Inferior parietal cortex (tissue), 1 donor: ENCODE data around the gene MTMR12.

Experiments
- DNase-seq: peaks from one replicate; pipeline ENCODE4 v3.0.0-alpha.2; 2016; ENCODE audit errors: extremely low spot score

The MTMR12 gene

DNA sequence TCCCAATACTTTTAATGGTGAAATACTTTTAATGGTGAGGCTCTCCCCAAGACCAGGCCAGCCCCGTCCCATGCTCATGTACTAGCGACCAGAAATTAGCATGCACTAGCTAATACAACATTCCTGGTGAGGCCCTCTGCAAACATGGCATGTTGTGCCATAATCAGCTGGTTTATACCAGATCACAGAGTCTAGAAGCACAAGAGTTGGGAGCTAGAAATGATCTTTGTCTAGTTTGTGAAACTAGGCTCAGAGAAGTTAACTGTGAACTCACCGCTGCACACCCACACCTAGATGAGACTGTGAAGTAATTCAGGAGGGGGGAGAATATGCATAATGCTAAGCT, 37.4 kb downstream of the MTMR12 start:
- DNase-seq, result no peak

DNA sequence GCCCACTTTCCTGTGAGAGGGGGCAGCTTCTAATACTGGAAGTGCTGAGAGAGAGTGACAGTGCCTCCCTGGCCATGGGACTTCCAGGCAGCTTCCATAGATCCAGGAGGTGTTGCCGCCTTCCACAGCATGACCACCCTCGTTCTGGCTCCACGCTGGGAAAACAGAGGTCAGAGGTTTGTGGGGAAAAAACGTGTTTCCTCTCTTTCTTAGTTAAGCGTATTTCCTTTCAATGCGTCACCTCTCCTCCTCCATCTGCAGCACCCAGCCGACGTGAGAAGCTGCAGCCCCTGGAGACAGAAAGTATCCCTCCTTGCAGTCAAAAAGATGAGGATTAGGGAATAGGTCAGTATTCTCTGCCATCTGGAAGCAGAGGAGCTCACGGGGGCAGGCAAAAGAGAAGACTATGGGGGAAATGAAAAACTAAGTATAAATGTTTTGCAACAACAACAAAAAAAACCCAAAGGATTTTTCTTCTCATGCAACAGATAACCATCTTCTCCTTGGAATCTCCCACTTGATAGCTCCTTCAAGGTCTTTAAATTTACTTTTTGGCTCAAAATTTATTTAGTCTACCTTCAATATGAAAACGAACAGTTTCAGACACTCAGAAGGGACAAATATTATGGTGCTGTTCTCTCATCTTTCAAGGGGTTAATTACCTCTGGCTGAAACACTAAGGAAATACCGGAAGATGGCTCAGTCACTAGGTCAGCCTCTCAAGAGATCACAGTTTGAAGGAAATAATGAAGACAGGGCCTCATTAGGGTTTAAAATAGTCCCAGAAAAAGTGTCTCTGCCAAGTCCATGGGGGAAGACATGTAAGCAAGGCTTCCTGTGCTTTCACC, 38.0 kb downstream of the MTMR12 start:
- DNase-seq, result no peak

GRCh38 chr5:32273821-32274220, 38.9 kb downstream of the MTMR12 start:
- no peak for DNase-seq

DNA sequence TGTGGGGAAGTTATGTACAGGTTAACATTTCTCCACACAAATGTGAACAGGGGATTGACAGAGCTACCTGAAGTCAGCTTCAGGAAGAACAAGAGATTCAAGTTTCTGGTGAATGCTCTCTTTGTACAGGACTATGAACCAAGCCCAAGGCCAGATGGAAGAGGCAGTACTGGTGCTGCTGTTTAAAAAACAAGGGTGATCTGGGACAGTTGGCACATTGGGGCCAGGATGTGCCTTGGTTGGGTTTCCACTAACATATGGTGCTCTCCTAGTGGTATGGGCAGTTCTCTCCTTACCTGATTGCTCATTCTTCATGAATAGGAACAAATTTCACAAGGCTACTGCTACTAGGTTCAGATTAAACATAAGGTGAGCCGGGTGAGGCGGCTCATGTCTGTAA, 40.0 kb downstream of the MTMR12 start:
- DNase-seq, result no peak

GRCh38 chr5:32270946-32271345, 41.8 kb downstream of the MTMR12 start:
- no peak for DNase-seq

DNA sequence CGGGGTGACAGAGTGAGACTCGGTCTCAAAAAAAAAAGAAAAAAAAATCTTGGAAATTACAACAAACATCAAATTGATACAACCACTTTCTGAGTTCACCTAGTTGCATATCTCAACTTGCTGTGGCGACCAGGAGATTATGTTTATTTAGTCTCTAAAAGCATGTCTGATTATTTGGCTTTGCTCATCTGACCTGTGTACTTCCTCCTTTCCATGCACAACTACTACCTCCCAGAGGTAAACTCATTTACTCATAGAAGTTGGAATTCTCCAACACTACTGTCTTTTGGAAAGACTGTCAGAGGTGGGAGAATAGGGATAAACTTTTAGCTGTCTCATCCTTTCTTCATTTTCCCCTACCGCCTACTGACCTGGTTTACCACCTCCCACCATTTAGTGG, 42.6 kb downstream of the MTMR12 start:
- no peak for DNase-seq

DNA sequence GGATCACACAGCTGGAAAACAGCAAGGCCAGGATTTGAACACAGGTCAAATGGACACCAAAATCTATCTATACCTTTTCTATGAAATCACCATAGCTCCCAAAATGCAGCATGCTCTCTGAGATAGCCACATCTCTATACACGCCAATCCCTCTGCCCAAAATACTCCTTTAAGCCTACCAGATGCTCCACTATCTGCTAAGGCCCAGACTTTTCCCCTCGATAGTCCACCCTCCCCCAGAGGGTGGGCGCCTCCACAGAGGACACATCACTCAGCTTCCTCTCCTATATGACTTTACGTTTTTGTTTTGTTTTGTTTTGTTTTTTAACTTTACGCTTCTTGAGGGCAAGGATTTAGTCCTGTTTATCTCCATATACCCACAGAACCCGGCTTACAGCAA, 46.8 kb downstream of the MTMR12 start:
- DNase-seq, result no peak

DNA sequence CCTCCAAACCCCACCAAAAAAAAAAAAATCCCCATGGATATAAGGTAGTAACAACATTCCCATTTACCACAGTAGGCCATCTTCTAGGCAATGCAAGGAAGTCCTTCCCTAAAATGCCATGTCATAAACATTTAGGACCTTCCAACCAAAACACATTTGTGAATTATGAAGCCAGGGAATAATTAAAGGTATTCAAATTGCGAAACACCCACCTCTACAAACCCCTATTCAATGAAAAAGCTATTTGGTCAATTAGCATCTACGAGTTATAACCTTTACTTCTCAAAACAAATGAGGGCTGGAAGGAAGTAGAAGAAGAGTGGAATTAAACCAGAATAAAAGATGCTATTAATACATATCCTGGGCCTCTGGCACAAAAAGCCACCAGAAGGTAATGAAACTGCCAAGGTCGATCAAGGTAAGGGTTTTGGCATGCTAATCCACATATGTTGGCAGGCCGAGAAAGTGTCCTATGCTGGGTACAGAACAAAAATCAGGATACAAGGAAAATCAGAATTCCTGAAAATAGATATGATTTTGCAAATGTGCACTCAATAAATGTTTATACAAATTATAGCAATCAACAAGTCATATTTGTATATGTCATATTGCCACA, 47.7 kb downstream of the MTMR12 start:
- no peak for DNase-seq

GRCh38 chr5:32263684-32264083, 49.1 kb downstream of the MTMR12 start:
- DNase-seq, result peak; percentile 64

- DNase-seq, result no peak
These were observed 51.5 kb downstream of the MTMR12 start for GRCh38 chr5:32261198-32261597.

GRCh38 chr5:32259033-32259432, 53.7 kb downstream of the MTMR12 start:
- DNase-seq, result no peak

- DNase-seq, result no peak
These were observed 54.3 kb downstream of the MTMR12 start for GRCh38 chr5:32258424-32258823.

GRCh38 chr5:32255540-32255900, 57.2 kb downstream of the MTMR12 start:
- DNase-seq, result no peak

DNA sequence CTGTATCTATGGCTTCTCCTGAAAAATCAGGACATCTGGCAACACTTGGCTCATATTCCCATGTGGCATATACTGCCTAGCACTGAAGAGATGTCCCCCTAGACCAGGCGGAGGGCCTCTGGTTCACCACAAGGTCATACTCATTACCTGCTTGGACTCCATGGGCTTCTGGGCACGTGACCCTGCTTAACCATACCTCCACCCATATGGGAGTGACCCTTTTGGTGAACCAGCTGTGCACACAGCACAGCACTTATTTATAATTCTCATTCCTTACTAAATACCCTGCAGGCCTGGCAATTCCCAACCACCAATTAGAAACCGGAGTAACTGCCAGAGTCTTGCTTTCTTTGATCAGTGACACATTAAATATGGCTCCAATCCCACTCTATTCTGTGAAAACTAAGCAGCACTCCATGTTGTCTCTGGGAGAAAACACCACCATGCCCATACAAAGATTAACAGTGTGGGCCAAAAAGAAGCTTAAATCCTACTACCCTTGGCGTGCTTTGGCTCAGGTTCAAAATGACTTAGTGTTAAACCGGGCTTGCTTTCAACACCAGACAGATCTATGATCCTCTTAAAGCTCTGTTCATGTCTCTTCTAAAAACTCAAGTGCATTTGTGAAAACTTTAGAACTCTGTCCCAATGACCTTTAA, 57.7 kb downstream of the MTMR12 start:
- no peak for DNase-seq

DNA sequence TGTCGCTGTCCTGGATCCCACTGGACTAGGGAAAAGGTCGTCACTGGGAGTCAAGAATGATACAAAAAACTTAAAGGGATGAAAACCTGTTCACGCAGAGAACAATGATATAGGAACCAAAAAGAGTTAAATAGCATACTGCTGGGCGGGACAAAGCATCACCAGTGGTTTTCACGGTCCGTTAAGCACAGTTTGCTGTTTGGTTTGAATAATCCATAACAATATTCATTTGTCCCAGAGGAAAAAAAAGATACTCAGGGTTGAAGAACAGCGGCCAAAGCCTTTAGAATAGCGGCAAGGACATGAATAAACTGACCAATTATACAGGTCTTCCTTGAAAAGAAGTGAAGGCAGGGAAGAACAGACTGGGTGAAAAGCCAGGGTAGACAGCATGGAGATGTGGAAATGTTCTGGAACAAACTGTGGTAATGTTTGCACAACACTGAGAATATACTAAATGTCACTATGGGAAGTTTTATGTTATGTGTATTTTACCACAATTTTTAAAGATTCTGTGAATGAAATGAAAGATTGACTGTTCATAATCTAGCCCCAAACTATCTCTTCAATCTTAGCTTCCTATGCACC, 60.8 kb downstream of the MTMR12 start:
- no peak for DNase-seq

- no peak for DNase-seq
These were observed 63.1 kb downstream of the MTMR12 start for GRCh38 chr5:32249668-32250067.

DNA sequence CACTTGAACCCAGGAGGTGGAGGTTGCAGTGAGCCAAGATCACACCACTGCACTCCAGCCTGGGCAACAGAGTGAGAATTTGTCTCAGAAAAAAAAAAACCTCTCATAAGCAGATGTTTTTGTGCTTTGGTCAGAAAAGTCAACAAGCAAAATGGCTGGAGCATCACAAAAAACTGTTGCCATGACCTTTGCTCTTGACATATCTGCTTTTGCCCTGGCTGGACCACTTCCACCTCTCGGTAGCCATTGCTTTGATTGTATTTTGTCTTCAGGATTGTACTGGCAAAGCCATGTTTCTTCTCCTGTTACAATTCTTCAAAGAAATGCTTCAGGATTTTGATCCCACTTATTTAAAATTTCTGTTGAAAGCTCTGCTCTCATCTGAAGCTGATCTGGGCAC, 67.0 kb downstream of the MTMR12 start:
- DNase-seq, result no peak

DNA sequence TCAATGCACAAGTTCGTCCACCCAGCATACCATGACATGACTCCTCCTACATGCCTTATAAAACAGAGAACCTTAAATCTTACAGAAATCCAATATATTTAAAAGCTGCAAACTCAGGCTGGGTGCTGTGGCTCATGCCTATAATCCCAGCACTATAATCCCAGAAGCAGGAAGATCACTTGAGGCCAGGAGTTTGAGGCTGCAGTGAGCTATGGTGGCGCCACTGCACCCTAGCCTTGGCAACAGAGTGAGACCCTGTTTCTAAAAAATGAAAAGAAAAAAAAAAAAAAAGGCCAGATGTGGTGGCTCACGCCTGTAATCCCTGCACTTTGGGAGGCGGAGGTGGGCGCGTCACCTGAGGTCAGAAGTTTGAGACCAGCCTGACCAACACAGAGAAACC, 68.7 kb downstream of the MTMR12 start:
- no peak for DNase-seq

- no peak for DNase-seq
These were observed 71.5 kb downstream of the MTMR12 start for GRCh38 chr5:32241034-32241783.

DNA sequence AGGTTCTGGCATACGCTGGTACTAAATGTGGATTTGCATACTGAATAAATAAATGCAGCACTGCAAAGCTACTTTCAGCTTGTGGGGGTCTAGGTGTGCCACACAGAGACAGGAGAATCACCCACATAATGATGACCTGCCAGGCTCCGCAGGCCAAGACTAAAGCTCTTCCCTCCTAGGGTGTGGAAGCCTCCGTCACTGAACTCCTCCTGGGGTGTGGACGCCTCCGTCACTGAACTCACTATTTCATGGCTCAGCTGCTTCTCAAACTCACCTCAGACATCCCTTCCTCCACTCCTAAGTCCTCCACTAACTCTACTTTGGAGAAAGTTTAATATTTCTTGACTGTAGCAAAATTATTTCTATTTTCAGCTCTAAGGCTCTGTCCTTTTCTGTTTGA, 73.4 kb downstream of the MTMR12 start:
- no peak for DNase-seq

GRCh38 chr5:32233696-32234447, 78.9 kb downstream of the MTMR12 start:
- no peak for DNase-seq
